Limb (tissue), 2 donors: ENCODE measurements around the gene WDR76.

Experiments
- DNase-seq, 2 donors: peaks; one replicate each; pipeline ENCODE4 v3.0.0-alpha.2; 2016; ENCODE audit errors: extremely low spot score in 2 of 2

The WDR76 gene

DNA sequence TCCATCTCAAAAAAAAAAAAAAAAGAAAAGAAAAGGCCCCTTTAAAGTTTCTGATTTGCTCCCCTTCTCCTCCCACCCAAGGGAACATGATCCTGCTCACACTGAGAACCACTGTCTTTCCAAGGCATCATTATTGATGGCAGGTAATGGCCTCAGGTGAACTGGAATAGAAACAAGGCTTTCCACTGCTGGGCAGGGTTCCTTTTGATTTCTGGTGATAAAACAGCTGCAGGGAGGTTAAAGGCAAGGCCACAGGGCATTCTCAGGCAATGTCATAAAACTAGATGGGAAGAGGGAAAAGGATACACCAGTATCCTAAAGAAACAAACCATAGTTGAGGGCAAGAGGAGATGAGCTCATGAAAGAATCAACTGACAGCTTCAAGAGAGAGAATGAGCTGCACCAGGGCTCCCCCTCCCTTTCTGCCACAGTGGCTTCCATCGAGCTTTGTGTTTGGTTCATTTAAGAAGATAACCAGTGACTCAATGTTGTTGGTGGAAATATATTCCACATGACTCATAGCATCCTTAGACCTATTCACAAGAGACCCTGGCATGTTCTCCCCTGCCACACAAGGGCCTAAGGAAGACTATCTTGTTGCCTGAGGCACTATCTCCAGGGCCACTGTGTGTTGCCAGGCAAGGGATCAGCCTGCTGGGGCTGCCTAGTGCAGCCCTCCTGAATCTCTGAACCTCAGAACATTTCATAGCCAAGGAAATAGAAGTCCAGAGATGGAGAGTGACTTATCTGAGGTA is 86.4 kb downstream of the WDR76 start:
- no peak for DNase-seq

DNA sequence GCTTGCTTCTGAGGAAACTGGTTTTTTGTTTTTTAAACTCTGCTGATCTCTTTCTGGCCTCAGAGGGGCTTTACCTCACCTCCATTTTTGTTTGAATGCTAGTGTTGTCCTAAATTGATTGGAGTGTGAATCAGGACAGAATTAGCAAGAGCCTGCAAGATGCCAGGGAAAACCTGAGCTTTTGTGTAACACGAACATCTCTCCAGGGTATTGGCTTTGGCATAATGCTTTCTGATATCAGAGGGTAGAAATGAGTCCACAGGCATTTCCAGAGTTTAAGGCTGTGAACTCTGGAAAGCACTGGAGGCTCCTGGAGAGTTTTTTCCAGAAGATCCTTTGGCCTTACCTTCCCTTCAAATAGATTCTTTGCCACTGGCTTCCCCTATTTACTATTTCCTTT is 87.1 kb downstream of the WDR76 start:
- no peak for DNase-seq

DNA sequence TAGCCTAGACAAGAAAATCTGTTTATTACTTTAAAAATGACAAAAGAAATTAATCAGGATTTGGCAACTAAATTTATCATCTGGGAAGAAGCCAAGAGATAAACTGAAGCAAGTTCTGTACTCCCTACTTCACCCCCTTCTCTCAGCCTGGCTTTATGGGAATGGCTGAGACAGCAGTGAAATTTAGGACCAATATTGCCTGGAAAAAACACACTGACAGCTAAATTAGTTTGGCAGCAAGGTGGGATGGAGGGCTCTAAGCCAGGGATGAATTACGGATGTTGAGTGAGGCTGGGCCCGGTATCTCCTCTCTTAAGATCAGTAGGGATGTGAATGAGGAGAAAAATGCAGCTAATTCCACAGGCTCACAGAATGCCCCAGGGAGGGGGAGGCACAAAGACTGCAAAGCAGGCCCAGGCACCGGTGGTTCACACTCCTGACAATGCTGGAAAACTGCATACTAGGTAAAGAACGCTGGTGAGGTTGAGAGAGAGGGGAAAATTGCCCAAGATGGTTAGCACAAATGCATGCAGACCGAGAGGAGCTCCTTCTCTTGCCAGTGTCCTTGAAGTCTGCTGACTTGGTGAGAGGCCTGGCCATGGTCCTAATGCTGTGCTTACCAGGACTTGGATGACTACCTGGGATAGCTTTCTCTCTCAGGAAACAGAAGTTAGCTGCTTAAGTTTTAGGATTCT is 89.0 kb downstream of the WDR76 start:
- DNase-seq: no peak

DNA sequence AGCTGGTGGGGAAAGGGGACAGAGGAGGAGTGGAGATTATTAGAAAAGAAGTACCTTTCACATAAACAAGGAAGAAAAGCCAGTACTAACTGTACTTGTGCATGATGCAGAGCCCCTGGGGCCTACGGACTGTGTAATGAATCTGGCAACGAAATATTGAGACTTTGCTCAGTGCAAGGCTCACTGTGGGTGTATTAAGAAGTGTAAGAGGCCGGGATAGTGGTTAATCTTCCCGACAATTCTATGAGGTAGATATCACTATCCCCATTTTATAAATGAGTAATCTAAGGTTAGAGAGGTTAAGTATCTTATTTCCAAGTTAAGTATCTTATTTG is 89.5 kb downstream of the WDR76 start:
- no peak for DNase-seq
